Right lobe of liver (tissue), 4 donors: ENCODE measurements around the gene PPP4R2.

Experiments used
- POLR2A ChIP-seq: fragments of 450-650 bp; IDR thresholded peaks from one replicate; pipeline ENCODE4 v1.6.1; 2017; ENCODE audit warnings: antibody characterized with exemption, mild to moderate bottlenecking
- TF ChIP-seq, protein P1 (sequence below), 4 donors: fragments of 200-600 bp in 3 of 4; fragments of 450-650 bp in 1 of 4; IDR thresholded peaks; one replicate each; pipeline versions ENCODE4 v1.5.1 to v1.8.0; 2016 to 2022; ENCODE audit warnings: antibody characterized with exemption in 4 of 4, mild to moderate bottlenecking in 2 of 4
- donor health status: DM: no; HTN: no; CAD: no.
- donor health status: DM: no; HTN: no; CAD: no.
- donor health status: DM: no; HTN: yes; CAD: no.

DNA sequence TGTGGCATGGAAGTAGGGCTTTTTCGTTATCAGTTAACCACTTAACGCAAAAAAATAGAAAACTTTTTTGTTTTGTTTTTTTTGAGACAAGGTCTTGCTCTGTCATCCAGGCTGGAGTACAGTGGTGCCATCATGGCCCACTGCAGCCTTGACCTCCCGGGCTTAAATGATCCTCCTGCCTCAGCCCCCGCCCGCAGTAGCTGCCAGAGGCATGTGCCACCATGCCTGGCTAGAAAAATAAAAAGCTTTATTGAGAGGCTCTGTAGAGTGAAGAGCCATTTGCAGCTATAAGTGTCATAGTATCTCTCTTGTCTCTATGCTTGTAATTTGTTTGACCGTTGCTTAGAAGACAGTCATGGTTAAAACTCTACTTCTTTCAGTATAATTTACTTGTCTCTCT, 13.5 kb downstream of the PPP4R2 start:
- TF ChIP-seq, protein P1, sequence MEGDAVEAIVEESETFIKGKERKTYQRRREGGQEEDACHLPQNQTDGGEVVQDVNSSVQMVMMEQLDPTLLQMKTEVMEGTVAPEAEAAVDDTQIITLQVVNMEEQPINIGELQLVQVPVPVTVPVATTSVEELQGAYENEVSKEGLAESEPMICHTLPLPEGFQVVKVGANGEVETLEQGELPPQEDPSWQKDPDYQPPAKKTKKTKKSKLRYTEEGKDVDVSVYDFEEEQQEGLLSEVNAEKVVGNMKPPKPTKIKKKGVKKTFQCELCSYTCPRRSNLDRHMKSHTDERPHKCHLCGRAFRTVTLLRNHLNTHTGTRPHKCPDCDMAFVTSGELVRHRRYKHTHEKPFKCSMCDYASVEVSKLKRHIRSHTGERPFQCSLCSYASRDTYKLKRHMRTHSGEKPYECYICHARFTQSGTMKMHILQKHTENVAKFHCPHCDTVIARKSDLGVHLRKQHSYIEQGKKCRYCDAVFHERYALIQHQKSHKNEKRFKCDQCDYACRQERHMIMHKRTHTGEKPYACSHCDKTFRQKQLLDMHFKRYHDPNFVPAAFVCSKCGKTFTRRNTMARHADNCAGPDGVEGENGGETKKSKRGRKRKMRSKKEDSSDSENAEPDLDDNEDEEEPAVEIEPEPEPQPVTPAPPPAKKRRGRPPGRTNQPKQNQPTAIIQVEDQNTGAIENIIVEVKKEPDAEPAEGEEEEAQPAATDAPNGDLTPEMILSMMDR (IDR thresholded peaks at IDR 0.05) = no peak
- TF ChIP-seq POLR2A = no peak
